Measurements from ENCODE around the gene USP7.
"Not testable (repeated sequence)": the region's sequence is repeated elsewhere in the genome, so short reads cannot be mapped to it uniquely, and the experiment has no call there.

The USP7 gene

DNA sequence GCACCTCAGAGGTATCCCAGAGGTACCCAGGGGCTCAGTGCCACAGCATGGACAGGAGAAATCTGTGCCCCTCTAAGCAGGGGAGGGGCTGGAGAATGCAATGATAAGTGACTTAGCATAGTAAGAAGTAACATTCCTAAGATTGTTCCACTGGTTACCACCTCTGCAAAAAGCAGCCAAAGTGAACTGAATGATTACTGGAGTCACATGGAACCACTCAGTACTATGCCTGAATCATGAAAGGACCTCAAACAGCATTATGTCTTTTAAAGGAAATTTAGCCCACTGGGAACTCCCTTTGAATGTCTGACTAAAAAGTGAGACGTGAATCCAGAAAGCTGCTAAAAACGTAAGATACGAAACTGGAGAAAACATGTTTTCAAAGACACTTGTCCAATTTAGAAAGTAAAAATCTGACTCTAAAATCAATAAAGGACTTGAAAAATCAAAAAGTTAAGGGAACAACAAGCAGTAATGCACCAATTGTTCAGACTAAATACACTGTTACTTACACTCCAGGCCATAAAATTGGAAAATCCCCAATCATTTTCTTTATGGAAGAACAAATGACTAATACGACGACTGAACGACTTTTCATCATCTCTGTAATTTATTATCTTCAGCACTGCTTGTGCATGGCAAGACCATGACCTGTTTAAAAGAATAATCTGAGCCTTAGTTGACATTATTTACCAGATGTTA lies 42.9 kb downstream of the USP7 start:
- DNase-seq = no peak

DNA sequence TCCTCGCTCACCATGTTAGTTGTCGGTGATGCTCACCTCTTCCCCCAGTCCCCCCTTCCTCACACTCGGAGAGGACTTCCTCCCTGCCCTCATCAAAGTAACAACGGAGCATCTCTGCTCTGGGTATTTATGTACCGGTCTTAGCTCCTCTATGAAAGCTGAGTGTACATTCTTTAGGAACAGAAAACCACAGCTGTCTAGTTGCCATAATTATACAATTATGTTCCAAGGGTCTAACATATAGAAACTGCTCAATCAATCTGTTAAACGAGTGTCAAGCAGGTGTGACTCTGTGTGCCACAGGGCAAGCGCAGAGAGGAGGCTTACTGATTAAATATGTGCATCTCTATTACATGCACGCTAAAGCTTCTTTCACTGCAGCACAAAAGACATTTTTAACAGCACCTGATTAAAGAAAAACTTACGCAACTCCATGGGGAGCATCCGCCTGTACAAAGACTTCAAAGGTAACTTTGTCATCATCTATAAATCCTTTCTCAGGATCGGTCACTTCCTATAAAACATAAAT lies 43.7 kb downstream of the USP7 start:
- no peak for DNase-seq

DNA sequence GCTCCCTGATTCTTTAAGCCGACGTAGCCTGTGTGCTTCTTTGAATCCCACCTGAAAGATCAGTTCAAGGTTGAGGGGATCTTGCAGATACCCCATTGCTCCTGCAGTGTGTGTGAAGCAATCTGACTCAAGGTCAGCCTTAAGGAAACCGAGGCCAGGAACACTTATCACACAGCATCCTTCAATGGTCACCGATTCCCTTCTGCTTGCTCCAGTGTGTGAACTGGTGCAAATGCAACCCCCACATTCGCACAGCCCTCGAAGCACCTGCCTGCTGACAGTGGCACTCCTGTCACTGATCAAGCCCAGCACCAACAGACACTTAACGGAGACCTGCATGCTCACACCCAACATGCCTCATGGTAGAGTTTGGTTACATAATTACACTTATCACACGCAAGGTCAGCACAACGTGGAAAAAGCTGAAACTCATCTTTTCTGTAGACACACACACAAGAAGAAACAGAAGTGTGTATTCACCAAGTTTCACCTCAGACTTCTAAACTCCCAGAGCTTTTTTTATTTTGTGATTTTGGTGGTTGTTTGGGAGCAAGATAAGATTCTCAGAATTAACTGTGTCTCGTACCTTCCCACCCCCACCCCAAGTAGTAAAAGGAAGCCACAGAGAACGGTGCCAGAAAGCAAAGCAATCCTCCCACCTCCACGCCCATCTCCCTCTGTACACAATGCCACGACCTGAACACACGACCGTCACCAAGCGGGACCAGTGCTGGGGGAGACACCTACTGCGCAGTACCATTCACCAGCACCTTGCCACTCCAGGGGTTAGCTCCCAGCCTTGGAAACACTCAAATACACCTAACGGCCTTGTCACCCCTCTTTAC lies 44.4 kb downstream of the USP7 start:
- no peak for DNase-seq

DNA sequence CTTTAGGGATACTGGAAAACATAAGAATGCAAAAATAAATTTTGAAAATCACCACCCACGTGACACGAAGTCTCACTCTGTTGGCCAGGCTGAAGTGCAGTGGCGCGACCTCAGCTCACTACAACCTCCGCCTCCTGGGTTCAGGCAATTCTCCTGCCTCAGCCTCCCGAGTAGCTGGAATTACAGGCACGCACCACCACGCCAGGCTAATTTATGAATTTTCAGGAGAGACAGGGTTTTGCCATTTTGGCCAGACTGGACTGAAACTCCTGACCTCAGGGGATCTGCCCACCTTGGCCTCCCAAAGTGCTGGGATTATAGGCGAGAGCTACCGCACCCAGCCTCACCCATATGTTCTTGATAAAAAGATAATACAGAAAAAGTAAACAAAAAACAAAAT lies 46.4 kb downstream of the USP7 start:
- DNase-seq = not testable (repeated sequence)

DNA sequence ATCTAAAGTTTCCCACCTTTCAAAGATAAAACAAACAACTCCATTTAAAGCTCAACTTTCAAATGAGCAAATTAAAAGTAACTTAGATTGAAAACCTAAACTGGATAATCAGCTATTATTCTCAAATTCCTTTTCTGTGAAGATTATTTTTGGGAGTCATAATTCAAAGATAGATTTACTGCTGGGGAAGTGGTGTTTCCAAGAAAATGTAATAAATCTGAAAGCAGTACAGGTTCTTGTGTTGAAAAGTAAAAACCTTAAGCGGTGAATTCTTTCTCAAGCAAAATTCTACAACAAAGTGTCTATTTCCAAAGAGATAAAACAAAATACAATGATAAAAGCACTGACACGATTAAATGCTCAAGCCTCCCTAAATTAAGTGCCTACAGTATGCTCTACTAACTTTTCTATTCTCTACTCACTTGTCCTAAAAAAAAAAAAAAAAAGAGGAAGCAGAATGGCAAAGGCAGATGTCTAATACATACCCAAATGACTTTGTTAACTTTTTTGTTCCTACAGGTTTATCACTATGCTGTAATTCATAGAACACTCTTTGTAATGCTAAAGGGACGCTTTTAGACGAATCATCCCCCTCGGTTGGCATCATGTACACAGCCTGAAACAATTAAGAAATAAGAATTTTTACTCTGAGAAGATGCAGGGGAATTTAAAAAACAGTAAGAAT lies 47.0 kb downstream of the USP7 start:
- DNase-seq = no peak

DNA sequence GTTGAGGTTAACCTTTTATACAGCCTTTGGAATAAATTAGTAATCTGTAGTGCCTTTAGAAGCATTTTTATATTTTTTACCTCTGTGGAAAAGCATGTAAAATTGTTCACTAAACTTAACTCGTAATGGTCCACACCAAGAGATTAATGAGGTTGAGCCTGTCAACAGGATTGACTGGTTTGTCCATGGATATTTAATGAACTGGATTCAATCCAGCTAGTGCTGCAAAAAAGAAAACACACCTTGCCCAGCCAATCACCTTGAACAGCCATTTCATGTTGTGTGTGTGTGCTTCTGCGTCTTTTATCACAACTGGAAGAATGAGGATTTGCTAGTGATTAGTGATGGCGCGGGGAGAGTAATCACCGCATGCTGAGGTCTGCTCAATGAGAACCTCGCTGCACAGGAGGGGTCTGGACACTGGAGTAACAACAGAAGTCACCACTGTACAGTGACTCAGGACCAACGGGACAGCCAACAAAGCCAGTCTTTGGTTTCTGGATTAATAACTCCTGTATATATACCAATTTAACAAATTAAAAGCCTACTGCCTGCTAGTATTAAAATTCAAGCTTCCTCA lies 47.9 kb downstream of the USP7 start:
- DNase-seq = no peak

DNA sequence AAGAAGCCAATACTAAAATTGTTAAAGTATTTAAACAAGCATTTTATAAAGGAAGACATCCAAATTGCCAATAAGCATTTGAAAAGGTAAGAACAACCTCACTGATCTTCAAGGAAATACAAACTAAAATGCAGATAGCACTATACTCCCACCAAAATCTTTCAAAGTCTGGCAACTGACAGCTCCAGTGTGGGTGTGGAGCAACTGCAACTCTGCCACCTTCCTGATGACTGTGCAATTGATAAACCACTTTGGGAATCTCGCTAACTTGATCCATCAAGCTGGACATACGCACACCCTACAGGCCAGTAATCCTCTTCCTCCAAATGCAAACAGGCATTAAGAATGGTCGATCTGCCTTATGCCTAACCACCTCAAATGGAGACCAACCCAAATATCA lies 49.6 kb downstream of the USP7 start:
- no peak for DNase-seq

DNA sequence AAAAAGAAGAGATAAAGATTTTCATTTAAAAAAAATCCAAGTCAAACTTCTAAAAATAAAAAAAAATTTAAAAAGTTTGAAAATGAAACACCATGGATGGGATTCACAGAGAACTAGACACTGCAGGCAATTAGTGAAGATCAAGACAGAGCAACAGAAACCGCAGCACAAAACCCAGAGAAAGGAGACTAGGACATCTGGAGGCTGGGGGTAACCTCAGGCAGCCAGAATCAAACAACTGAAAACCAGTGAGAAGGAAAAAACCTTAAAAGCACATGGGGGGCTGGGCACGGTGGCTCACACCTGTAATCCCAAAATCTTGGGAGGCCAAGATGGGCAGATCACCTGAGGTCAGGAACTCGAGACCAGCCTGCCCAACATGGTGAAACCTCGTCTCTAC lies 50.9 kb downstream of the USP7 start:
- no peak for DNase-seq

DNA sequence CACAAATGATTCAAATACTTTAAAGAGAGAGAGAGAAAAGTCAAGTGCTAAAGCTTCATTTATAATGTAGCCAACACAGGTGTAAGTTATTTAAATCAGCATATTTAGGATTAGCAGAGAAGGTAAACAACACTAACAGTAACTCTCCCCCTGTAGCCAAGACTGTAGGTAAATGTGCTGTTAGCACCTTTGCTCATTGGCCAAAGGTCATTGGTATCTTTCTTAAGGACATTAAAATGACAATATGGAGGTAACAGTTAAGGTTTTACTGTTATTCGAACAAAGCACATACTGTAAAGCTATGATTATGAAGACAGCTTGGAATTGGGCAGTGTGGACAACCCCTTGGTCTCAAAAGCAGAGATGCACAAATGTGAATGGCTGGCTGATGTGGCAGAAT lies 52.9 kb downstream of the USP7 start:
- no peak for DNase-seq

DNA sequence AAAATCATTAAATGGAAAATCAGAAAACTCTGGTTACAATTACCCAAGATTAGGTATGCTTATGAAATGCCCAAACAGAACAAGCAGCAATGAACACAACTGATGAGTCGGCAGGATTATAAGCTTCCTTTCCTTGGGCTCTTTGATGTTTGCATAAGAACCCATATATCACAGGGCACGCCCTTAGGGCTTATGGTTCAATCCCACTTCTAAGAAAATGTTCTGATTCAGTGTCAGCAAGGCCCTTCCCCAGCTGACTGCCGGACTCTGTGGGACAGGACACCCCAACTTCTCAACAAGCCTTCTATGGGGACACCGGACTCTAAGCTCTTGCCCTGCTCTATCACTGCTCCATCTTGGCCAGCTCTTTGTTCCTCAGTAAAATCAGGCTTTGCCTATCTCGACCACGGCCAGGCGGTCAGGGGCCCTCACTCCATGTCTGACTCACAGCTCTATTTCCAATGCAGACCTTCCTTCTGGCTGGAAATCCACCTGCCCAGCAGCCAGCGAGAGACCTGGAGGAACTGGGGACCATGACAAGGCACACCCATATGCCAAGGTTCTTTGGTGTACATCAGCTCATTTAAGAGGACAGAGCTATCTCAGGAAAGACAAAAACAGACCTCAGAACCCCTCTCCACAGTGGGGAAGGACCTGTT lies 54.8 kb downstream of the USP7 start:
- no peak for DNase-seq

DNA sequence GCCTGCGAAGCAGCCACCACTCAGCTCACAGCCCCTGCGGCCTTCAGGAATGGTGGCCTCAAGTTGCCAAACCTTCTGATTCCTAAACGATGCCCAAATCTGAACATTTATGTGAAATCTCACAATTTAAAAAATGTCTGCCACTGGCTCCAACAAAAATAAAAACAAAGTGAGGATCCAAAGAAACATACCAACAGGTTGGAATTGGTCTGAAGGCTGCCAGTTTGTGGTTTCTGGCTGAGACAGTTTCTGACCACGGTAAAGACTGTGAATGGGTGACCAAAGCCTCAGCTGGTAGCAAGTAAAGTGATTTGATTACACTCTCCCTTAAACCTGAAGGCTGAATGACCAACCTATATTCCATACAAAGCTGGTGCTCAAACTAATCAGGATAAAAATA lies 56.6 kb downstream of the USP7 start:
- no peak for DNase-seq

DNA sequence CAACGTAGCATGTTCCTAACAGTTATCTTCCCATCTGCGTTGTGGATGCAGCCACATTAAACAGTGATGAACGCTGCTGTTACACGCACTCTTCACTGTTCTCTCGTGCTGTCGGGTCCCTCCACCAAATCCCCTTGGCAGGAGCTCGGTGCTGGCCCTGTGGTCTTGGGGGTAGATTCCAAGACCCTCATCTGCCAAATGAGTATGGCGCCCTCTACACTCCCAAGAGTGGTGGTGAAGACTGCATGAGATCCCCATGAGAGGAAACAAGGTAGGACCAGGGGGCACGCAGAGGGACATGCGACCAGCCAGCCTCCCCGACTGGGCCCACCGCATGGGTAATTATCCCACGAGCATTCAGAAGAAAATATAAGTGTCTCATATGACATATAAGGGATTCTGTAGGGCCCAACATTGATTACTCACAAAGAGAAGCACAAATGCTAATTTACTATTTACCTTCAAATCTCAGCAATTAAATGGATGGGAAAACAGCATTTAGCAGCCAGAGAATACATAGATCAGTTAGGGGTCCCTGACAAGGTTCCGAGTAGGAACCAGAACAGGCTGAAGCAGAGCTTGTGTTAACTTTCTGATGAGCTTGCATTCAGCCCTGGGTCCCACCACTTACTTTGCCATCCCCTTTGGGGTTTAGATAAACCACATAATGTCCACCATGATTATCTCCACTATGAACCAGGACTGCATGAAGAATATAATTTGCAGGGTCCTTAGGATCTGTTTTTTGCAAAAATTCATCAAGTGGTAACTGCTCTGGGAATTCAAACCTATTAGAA lies 57.7 kb downstream of the USP7 start:
- DNase-seq = no peak

DNA sequence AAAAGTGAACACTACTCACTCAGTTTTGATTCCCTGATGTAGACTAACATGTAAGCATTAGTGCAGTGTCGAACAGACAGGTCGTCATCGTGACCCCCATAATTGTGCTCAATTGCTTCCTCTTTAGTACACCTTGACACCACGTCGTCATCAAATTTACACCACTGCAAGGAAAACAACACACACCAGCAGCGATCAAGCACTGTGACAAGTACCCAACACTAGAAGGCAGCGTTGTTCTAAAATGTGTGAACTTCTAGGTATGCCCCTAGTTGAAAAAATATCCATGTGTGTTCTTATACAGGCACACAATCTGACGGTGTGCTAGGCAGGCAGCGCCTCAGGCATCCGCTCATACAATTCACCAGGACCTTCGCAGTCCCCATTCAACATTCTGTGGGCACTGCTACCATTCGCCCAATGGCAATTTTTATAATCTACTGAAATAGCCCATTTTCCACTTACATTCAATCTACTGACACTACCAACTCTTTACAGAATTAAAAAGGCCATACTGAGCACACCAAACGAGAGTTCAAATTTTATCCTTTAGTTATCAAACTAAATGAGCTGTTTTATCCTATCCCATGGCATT lies 58.4 kb downstream of the USP7 start:
- DNase-seq = no peak

DNA sequence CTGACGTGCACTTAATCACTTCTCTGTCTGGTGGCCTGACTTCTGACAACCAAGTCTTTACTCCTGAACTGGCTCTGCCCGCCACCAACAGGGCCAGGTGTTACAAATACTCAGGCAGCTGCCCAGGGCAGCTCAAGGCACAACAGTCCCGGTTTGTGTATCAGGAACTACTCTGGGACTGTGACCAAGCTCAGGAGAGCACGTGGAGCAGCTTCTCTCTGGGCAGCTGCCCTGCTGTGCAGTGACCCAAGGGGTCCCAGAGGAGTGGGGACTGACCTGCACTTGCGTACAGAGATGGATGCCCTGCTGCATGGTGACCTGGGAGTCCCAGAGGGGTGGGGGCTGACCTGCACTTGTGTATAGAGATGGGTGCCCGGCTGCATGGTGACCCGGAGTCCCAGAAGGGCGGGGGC lies 59.7 kb downstream of the USP7 start:
- no peak for DNase-seq

DNA sequence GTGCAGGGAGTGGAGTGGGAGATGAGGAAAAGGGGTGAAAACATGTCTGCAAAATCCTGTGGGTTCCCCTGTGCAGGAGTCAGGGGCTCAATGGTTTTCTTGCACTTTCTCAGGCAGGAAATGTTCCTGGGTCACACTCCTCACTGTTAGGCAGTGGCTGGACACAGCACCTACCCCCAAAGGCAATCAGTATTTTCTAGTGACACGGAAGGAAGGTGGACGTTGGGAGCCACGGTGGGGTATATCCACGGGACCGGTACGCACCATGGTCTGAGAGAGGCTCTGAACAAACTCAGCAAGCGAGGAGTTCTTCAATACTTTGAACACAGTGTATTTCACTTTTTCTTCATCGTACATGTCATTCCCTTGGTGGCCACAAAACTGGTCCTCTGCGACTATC lies 60.7 kb downstream of the USP7 start:
- no peak for DNase-seq

DNA sequence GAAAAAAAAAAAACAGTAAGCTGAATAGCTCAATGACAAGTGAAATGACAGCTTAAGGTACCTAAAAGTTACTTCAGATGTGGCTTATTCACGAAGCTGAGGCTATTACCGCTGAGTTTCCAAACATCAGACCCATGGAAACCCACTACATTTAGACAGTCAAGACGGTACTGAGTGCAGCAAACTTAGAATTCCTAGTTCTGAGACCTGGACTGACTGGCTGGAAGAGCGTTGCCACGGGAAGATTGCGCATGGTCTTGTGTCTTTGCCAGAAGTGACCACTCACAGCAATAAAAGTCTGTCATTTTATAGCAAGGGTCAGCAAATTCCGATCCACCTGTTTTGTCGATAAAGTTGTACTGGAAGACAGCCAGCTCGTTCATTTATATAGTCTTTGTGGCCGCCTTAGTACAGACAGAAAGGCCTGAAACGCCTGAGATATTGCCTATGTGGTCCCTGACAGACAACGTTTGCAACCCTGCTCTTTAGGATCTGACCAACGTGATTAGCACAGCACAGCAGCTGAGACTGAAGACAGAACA lies 62.3 kb downstream of the USP7 start:
- no peak for DNase-seq

DNA sequence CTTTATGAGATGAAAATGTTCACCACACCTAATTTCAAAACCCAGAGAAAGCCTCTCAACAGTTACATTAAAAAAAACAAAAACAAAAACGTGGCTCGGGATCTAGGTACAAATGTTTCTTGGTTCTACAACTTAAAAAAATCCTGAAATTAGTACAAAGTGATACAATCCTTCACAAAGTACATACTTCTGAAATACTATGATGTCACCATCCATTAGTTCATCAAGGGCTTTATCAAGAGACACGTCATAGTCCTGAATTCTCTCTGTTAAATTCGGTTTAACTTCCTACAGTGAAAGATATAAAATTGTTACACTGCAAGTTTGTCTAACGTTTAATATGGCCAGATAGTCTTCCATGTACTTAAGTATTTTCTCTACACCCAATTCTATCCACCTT lies 63.4 kb downstream of the USP7 start:
- DNase-seq = no peak

DNA sequence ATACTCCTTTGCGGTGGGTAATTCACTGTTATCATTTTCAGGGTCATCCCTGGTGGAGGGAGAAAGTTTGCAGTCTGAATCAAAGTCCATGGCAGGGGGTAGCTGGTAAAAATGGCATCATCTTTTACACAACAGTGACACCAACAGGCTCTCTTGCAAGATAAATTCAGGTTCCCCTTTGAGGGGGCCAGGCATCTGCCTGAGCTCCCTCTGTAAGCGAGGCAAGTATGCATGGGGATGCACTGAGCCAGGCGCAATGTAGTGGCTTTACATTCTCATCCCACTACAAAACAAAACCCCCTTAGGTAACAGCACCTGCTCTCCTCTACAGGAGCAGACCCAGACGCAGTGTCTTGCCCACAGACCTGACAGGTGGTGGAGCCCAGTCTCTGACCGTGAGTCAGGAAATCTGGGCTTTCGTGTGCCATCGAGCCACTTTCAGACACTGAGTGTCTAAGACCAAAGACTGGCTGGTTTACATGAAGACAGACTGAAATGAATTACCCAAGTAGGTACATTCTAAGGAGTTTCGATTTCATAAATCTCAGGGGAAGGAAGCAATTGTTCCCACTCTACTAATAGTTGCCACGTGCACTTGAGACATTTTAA lies 63.9 kb downstream of the USP7 start:
- no peak for DNase-seq

DNA sequence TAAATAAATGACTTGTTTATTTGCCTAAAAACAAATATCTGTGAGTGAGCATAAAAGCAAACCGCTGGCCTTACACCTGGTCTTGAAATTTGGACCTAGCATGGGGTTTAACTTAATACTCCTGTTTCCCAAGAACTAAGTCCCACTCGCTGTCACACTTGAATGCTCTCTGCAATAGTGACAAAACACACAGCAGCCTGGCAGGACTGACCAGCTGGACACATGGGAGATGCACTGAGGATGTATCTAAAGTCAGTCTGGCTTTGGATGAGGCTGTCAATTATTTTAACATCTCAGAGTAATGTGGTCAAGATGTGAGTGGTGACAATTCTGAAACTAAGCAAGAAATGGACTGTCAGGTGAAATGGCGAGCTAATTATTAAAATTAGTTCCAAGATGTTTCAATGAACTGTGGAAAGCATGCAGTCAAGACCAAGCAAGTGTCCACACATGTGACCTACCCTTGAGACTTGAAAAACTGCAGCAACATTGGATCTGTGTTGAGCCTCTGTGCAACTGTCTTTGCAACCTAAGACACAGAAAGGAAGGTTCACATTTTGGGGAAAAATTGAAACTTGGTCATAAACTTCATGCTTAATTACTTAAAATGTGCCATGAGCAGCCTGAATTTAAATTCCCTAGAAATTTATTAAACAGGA lies 64.9 kb downstream of the USP7 start:
- no peak for DNase-seq

DNA sequence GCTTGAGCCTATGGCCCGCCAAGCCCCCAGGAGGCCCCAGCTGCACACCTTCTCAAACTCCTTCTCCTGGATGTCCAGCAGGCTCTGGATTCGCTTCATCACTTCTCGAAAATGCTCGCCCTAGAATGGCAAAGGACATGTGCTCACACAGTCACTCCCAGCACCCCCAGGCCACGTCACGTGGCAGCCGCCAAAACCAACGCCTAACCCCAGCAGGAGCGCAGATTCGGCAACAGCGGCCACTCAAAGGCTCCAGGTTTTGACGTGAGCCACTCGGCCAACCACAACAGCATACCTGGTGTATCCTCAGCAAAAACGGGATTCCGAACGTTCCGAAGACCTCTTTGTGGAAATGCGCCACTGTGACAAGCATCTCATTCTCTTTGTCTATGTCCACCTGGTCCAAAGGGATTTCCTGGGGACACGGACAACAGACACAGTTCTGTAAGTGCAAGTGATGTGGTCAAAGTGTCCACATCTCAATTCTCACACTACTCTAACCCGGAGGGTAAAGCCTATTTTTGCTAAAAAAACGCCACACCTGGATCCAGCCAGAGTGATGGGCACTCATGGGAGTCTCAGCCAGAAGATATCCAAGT lies 68.9 kb downstream of the USP7 start:
- no peak for DNase-seq
